NAMALWA (cell line): ENCODE results near the gene MYEF2.

Experiments used
- DNase-seq: peaks from one replicate; pipeline ENCODE4 v3.0.0-alpha.2; 2015; ENCODE audit warnings: low spot score

MYEF2 gene, protein sequence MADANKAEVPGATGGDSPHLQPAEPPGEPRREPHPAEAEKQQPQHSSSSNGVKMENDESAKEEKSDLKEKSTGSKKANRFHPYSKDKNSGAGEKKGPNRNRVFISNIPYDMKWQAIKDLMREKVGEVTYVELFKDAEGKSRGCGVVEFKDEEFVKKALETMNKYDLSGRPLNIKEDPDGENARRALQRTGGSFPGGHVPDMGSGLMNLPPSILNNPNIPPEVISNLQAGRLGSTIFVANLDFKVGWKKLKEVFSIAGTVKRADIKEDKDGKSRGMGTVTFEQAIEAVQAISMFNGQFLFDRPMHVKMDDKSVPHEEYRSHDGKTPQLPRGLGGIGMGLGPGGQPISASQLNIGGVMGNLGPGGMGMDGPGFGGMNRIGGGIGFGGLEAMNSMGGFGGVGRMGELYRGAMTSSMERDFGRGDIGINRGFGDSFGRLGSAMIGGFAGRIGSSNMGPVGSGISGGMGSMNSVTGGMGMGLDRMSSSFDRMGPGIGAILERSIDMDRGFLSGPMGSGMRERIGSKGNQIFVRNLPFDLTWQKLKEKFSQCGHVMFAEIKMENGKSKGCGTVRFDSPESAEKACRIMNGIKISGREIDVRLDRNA

DNA sequence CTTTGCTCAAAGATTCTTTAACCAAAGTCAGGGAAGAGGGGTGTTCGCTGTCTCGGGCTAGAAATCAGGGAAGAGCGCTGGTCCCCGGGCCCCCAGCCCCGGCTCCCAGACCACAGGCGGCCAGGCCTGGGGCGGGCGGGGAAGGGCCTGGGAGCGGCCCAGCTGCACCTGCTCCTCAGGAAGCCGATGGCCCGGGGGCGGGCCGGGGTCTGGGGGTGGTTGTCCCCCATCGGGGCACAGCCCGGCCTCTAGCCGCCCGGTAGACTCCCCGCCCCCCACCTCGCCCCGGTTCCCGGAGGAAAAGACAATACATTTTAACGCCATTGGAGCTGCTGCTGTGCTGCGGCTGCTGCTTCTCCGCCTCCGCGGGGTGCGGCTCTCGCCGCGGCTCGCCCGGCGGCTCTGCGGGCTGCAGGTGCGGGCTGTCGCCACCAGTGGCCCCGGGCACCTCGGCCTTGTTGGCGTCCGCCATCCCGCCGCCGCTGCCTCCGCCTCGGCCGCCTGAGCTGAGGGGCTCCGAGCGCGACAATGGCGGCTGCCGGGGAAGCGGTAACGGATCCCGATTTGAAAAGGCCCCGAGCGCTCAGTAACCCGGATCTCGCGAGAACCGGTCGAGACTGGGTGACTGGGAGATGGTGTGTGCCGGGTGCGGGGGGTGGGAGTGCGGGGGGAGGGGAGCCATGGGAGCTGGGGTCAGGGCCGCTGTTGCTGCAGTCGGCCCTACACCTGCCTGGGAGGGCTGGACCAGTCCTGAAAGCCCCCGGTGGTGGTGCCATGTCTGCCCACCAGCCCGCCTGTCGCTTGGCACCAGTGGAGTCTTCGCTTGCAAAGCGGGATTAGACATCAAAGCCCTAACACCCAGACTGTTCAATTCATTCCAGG lies at the start of gene MYEF2:
Gene MYEF2 (minus strand): TSS at position 530 of the 882 bp plus-strand sequence. CDS start 58 bp downstream, at position 472.
- DNase-seq: no peak

DNA sequence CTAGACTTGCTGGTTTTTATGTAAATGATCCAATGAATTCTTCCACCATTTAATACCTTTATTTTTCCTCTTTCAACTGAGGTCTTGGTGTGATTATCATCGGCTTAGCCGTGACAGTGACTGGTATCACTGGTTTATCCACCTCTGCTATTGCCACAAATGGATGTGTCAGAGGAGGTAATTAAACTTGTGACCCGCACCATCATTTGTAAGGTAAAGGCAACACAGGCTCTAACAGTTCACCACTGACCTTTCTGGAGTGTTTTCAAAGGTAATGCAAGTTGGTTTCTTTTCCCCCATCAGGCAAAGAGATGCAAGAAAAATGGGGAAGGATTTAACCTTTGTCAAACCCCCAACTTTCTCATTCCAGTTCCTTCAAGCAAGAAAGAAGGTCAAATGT lies 47.7 kb upstream of the MYEF2 start:
- no peak for DNase-seq

DNA sequence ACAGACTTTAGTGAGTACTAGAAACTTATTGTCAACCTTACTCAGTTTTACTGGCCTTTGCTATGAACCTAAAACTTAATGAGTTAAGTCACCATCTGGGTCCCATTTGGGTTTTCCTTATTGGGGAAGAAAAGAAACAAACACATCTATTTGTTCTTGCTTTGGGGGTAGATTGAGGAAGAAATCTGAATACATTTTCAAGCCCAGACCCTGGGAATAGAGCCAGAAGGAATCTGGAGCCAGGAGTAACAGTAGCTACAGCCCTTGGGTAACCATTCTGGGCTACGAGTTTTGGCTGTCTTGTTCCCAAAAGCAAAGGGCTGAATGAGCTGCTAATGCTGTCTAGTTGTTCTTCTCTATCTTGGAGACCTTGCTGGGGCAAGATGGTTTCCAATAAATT lies 44.5 kb upstream of the MYEF2 start:
- no peak for DNase-seq

DNA sequence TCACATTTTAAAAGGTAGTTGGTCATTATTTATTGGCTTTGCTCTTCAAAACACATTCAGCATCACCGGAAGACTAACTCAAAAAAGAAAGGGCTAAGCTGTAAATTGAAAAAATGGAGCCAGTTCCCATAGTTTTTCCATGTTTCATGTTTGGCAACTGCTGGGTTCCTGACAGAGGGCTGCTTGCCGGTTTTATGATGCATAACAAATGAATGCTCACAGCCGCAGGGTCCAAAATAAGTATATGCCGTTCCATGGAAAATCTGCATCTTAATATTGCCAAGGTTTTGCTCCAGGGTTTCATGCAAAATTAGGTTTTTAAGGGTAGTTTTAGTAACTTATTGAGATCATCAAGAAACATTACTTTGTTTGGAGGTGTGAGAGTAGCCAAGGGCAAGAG lies 43.8 kb upstream of the MYEF2 start:
- no peak for DNase-seq

DNA sequence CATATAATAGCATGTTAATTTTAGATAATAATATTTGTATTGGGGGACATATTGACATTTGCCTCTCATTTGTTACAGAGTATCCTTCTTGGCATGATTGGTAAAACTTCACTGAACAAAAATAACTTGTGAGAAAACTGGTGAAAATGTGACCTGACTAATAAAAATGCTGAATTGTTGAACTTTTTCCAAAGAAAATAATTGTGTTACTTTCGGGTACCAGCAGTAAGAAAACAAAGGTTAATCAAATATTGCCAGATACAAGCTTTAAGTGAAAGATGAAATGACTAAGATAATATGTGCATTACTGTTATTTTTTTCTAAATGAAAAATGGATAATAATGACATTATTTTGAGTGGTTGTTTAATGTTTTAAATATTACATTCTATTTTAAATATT lies 43.2 kb upstream of the MYEF2 start:
- DNase-seq: no peak

DNA sequence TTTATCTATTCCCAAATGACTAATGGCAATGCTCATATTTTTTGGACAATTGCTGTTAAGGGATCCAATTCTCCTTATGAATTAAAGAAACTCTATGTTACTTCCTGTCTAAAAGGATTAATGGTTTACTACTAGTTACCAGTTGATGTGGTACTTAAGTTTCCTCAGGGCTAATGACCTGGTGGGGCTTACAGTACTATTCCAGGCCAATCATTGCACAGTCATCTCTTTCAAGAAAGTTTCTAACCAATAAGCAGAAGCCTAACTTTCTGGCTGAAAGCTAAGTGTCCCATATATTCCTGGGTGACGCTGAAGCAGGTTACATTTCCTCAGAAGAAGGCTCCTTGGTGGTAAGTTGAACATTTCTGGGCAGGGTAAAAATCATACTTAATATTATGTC lies 27.9 kb upstream of the MYEF2 start, which contains the start of gene SLC12A1:
Gene SLC12A1 (plus strand): TSS at position 322 of the 400 bp plus-strand sequence. CDS start 1,418 bp downstream, outside the sequence.
- no peak for DNase-seq

DNA sequence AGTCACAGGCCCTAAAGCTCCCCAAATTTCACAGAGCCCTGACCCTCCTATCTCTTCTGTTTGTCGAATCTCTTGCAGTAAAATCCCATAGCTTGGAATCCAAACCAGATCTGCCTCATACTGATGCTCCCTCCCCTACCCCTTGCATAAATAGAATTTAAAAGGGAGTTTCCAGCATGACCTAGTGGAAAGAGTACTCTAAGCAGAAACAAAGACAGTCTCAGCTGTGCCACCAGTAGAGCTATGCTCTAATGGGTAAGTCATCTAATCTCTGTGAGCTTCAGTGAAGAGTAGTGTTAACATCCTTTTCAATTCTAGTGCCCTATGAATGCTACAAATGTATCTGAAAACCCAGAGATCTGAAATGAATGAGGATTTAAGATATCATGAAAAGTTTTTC lies 24.0 kb upstream of the MYEF2 start:
- no peak for DNase-seq

DNA sequence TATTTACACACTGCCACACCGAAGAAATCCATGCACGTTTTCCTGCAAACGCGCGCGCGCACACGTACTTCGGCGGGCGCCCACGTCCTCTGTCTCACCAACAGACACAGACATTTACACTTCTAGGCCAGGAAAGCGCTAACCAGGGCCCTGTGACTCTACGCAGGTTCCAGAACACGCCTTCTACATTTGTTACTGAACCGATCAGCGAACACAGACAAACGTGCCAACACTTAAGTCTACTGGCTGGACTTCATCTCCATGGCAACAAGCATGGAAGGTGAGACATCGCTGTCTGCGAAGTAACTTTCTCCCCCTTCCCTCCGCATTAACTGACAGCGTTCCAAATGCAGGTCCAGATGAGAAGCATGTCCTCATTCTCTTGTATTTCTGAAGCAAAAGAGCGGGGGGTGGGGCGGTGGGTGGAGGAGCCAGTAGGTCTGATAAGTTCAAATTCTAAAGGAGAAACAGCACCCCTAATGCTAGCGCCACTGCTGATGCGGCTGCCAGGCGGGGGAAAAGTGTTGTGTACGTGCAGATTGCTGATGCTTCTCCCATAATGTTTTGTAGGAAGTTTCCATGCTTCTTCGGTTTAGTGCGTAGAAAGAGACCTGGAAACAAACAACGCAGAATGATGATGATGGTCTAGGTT lies 13.6 kb upstream of the MYEF2 start, which contains the start of gene CTXN2:
Gene CTXN2 (plus strand): TSS at position 92 of the 652 bp plus-strand sequence. CDS start 9,636 bp downstream, outside the sequence.
- DNase-seq: no peak

DNA sequence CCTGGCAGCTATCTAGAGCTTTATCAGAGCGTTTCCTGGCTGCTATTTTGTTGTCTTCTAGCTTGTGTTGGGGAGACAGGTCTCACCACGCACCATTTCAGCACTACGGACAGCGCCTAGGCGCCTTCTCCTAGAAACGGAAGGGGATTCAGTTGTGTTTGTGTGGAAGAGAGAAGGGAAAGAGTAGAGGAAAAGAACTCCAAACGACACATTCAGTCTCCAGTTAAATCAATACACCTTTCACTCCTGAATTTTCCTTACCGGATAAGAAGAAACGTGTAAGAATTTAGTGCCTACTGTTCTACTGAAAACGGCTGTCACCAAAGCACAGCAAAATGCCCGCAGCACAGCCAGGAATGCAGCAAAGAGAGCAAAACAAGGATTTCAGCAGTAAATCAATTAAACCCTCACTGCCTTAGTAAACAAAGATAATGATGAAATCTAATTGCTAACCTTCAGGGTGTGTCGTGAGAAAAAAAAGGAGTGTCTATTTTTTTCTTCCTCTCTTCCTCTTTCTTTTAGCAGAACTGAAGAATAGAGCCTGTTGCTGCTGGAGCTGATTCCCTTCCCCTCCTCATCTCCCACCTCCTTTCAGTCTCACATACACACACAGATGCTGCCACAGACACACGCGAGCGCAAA lies 13.0 kb upstream of the MYEF2 start:
- peak; percentile 26 for DNase-seq

DNA sequence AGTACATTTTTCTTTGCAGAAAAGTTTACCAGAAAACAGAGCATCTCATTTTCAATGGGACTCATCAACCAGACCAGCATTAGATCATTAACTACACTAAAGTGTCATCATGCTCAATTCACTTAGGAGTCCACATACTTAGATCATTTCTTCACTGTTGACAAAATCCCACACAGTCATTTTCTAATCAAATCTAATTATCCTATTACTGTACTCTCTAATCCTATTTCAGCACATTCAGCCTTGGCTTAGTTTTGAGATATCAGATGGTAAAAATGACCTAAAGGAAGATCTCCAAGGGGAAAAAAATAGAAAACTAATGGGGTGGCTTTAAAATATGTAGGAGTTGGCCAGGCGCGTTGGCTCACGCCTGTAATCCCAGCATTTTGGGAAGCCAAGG lies 8.2 kb upstream of the MYEF2 start:
- no peak for DNase-seq

DNA sequence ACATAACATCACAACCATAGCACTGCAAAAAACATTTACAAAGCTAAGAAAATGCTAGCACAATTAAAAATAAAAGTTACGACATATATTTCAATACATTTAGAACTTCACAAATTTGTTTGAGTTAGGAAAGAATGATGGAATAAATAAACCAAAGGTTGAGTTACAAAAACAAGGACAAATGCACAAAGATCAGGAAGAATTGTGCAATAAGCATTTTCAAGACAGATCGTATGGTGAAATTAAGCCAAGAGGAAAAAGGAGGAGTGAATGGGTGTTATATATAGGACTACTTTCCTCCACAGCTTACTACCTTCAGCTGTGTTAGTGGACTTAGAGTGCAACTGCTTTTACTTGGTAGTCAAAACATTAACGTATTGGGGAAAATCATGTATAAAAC lies 7.4 kb upstream of the MYEF2 start:
- no peak for DNase-seq

DNA sequence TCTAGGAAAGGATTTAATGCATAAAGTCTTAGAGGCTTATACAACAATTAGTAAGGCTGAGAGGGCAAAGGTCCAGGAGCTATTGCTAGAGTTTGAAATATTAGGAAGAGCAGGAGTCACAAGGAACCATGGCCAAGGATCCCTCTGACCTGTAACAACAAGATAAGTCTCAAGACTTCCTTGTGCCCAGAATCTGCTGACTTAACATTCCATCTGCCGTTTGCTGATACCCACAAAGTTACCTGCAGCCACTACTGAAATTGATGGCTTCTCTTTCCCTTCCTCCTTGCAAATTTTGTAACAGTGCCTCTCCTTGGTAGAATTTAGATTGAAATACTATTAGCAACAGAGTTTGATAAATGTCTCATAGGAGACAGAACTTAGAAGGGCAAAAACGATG lies 4.7 kb upstream of the MYEF2 start:
- no peak for DNase-seq

DNA sequence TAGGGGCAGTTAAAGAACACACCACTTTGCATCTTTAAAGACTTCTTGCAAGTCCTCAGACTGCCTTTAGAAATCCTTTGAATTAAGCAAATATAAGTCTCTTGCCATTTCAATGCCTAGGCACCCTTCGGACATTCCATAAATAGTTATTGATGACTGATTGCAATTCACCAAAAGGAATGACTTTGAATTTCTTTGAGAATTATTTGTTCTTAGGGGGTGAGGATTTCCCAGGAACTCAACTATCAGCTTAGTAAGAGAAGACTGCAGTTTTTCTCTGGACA lies 495 bp upstream of the MYEF2 start:
- no peak for DNase-seq

DNA sequence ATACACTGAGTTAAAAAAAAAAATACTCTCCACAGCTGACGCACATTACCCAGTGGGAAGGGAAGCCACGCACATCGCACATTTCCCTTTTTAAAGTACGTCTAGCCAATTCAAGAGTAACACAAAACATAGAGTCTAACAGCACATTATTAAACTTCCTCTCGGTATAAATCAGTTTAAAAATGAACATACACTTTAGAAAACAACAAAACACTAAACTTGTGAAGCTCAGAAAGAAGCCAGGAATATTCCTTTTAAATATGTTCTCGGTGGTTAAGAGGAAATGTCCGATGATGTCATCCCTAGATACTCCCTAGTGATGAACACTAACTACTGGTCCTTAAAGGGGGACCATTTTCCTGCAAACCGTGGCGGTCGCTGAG lies 721 bp downstream of the MYEF2 start:
- DNase-seq: no peak

DNA sequence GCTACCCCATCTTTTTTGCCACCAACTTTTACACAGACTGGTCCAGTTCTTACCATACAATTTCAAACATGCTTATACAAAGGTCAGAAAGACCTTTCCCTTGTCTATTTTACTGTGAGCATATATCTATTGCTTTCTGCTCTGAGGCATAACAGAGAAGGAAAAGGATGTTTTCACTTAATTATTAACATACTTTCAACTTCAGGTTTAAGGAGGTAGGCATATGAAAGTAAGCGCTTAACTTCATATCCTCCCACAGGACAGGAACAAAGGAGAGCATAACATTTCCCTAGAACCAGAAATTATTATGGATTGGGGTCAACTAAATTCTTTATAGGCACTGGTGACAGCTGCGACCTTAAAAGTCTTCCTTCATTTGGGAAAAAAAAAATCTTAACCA lies 1.1 kb downstream of the MYEF2 start:
- no peak for DNase-seq

DNA sequence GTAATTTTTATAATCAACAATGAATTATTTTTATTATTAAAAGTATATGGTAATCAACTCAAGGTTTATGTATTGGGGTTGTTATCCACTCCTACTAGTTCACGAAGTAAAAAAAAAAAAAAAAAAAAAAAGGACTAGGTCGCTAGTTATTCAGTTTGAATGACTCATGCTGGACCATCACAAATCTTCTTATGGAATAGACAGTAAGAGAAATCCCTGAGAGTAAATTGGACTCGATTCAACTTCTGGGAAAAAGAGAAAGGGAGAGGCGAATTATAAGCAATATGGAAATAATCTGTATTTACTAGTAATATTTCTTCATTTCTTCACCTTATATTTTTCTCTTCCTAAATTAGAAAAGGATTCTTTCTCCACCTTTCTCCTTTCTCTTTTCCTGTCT lies 2.0 kb downstream of the MYEF2 start:
- no peak for DNase-seq

DNA sequence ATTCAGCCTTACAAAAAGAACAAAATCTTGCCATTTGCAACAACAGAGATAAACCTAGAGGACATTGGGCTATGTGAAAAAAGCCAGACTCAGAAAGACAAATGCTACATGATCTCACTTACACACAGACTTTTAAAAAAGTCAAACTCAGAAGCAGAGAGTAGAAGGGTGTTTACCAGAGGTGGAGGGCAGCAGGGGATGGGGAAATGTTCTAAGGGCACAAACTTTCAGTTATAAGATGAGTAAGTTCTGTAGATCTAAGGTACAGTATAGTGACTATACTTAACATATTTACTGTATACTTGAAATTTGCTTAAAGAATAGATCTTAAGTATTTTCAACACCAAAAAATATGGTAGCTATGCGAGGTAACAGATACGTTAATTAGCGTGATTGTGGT lies 3.0 kb downstream of the MYEF2 start:
- no peak for DNase-seq

DNA sequence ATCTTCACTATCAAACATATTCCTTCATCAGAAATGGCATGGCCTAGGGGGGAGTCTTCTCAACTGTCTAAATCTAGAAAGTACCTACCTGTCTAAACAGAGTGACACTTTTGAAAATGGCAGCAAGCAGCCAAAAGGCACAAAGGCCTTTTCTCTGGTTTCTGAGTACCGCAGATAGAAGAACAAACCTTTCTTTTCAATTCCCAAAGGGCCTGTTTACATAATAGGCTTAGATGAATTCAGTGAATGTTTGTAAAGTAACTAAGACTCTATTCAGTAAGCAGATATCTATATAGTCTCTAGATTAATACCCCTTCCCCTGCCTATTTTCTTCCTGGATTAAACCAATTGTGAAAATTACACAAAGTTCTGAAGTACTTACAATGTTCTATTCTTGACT lies 7.1 kb downstream of the MYEF2 start:
- no peak for DNase-seq

DNA sequence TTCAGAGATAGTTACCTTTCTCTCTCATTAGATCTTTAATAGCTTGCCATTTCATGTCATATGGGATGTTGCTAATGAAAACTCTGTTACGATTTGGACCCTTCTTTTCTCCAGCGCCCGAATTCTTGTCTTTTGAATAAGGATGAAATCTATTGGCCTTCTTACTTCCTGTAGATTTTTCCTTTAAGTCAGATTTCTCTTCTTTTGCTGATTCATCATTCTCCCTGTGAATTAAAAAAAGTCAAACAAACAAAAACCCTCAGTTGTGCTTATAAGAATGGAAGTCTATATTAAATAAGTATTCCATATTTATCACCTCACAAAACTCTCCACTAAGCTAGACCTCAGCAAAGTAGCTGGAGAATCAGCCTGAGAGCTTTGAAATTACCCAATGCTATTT lies 9.5 kb downstream of the MYEF2 start:
- no peak for DNase-seq

DNA sequence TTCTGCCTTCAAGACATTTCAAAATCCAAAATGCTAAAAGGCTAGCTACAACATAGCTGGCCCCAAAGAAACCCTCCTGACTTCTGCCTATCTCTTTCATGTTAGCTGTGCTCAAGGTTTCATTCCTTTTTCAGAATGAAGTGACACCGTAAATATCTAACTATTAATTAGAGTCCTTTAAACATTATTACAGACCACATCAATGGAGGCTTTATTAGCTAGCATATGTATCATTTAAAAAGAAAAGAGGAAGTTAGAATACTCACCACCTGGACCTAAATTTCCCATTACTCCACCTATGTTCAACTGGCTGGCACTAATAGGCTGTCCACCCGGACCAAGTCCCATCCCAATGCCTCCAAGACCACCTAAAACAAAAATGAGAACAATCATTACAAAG lies 24.6 kb downstream of the MYEF2 start:
- DNase-seq: no peak

DNA sequence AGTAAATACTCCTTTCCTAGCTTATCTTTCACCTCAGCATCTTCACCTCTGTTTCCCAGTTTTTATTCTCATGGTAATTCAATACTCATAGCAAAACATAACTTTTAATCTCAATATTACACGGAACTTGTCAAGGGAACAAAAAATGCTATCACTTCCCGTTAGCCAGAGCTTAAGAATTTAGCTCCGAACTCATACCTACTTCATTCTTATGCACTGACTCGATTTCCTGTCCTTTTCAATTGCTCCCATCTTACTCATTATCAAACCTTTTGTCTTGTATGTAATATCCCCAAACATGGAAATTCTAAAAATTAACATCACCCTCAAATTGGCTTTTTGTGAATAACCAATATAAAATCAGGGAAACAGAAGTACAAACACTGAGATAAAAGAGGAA lies 28.2 kb downstream of the MYEF2 start:
- no peak for DNase-seq

DNA sequence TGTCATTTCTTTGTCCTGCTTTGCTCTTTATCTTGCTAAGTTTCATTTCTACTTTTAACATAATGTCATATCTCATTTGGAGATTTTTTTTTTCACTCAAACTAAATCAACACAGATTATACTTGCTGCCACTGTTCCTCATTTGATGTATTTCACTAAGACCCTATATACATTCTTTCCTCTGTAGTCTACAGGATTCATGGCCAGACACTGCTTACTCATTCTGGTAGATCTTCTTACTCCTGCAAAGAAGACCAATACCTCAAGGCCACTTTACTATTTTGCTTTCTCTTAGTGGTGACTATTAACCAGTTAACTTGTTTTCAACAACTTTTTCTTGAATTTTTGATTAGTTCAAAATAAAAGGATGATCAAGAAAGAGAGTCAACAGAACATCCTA lies 30.7 kb downstream of the MYEF2 start:
- DNase-seq: no peak
